H4 (cell line): Measurements from ENCODE around the gene SLC9B2. TPM values are rescaled to one million over a fixed set of nuclear protein-coding genes. Genes with fewer than 3 reads are reported as not detected.
A peak's percentile ranks its signal among the peaks of the same experiment; 100 is the strongest.
"Not testable (repeated sequence)": the region's sequence is repeated elsewhere in the genome, so short reads cannot be mapped to it uniquely, and the experiment has no call there.

Experiments
- DNase-seq: peaks from one replicate; pipeline ENCODE4 v3.0.0-alpha.2; 2015; ENCODE audit warnings: low spot score
- total RNA-seq: library from RNA; depleted of rRNA; stranded (reverse); fragments of >200 nt; shearing (Covaris generic); gene quantifications from 2 replicates; pipeline ENCODE4 v1.2.3, GENCODE V29; 2014; rRNA removed

SLC9B2 gene
- total RNA-seq, 1 experiment from 2014 or later = 13.8 TPM

- peak; percentile 97 for DNase-seq
These were observed 57.0 kb downstream of the SLC9B2 start, which contains the start of gene SLC9B1 for GRCh38 chr4:103019308-103020124. Gene SLC9B1, minus strand, starts transcription at chr4:103019705. Its CDS starts 27,994 bp downstream, at chr4:102991711.

GRCh38 chr4:103018391-103019307 lies 57.9 kb downstream of the SLC9B2 start:
- peak; percentile 15 for DNase-seq

- no peak for DNase-seq
These were observed 64.0 kb downstream of the SLC9B2 start for GRCh38 chr4:103012551-103012950.

- DNase-seq = peak; percentile 16
These were observed 64.5 kb downstream of the SLC9B2 start for GRCh38 chr4:103012060-103012459.

- peak; percentile 57 for DNase-seq
These were observed 65.1 kb downstream of the SLC9B2 start for GRCh38 chr4:103011378-103012025.

GRCh38 chr4:103010804-103011203 lies 65.8 kb downstream of the SLC9B2 start:
- no peak for DNase-seq

- peak; percentile 69 for DNase-seq
These were observed 67.5 kb downstream of the SLC9B2 start for GRCh38 chr4:103008875-103009729.

- no peak for DNase-seq
These were observed 74.0 kb downstream of the SLC9B2 start for GRCh38 chr4:103002551-103002950.

GRCh38 chr4:102994803-102995202 lies 81.8 kb downstream of the SLC9B2 start:
- no peak for DNase-seq

GRCh38 chr4:102993985-102994384 lies 82.6 kb downstream of the SLC9B2 start:
- DNase-seq = not testable (repeated sequence)

- DNase-seq = no peak
These were observed 88.0 kb downstream of the SLC9B2 start for GRCh38 chr4:102988429-102989020.

- no peak for DNase-seq
These were observed 95.6 kb downstream of the SLC9B2 start for GRCh38 chr4:102981005-102981404.

Other genes with a start within 250 kb of the SLC9B2 start
- gene UBE2D3, start 249.2 kb downstream of the SLC9B2 start, total RNA-seq = 438 and 525 TPM in 2 replicates
- 58.9 and 69.2 TPM in 2 replicates for gene CISD2, start 207.8 kb downstream of the SLC9B2 start, total RNA-seq
- gene SLC9B1, start 57.1 kb downstream of the SLC9B2 start, total RNA-seq = not detected in 2 replicates
- gene BDH2, start 23.1 kb upstream of the SLC9B2 start, total RNA-seq = 42.0 and 49.3 TPM in 2 replicates
- gene CENPE, start 121.6 kb upstream of the SLC9B2 start, total RNA-seq = 14.8 and 17.0 TPM in 2 replicates